TTC549 (cell line): ENCODE measurements around the gene KIAA0232.
"Not testable (repeated sequence)": the region's sequence is repeated elsewhere in the genome, so short reads cannot be mapped to it uniquely, and the experiment has no call there.

ENCODE experiments used
- FAIRE-seq: peaks from 2 replicates; lab custom pipeline; 2012; peaks lifted over from hg19 to GRCh38; lab: Jason Lieb, UNC

Gene KIAA0232

DNA sequence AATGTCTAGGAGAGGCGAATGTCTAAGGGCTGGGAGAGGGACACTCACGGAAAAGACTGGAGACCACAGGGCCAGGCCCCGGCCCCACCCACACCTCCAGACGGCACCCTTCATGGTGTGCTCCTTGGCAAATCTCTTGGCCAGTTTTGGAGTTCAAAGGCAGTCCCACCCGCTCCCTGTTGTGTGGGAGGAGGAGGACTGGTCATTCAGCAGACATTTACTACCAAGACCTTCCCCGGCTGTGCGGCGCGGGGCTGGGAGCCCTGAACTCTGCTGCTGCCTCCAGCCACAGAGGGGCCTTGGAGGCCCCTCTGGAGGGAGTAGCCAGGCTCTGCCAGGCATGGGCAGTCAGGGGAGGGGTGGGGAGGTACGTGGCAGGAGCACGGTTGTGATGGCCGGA, 118.4 kb downstream of the KIAA0232 start:
- FAIRE-seq, result no peak

DNA sequence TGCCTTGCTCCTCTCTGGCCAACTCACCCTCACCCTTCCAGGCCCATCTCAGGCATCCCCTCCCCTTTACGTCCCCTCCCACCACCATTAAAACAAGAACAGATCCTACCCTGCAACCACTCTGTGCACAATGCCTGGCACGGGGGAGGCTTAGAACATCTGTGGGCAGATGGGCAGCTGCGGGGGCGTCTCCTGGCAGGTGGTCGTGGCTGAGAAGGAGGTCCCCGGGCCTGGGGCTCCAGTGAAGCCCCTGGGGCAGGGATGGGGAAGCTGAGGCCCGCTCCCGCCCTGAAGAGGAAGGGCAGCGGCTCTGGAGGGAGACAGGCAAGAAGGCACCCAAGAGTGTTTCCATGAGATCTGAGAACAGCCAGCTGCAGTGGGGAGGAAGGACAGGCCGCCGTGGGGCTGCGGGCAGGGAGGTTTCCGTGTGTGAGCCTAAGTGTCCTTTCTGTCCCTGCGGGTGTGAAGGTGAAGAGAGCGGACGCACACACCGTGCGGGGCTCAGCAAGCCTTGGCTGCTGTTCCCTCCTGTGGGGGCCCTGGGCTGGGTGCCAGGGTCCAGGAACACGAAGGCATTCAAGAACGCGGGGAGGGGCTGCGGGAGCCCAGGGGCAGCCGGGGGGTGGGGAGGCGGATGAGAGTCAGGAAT, 119.3 kb downstream of the KIAA0232 start:
- no peak for FAIRE-seq

DNA sequence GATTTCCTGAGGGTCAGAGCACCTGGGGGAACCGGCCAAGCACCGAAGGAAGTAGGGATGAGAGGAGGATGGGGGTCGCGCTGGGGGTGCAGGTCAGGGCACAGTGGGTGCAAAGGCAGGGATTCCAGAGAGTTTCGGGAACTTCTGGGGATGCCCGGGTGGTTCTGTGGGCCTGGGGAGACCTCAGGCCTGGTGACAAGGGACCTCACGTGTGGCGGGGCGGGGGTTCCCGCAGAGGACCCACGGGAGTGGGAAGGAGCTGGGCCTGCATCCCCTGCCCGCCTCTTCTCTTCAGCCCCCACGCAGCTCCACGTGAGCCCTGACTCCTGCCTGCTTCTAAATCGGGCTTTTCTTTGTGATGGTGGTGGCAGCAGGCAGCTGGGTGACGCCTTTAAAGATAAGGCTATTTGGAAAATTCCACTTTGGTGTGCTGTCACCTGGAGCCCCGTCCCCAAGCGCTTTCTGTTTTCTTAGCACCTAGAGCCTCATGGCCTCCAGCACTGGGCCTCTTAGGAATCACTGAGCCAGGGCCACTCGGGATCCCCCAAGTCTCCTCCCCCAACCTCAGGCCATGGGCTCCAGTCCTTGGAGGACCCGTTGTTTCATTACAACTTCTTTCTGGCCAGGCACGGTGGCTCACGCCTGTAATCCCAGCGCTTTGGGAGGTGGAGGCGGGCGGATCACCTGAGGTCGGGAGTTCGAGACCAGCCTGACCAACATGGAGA, 120.0 kb downstream of the KIAA0232 start:
- FAIRE-seq, result no peak

DNA sequence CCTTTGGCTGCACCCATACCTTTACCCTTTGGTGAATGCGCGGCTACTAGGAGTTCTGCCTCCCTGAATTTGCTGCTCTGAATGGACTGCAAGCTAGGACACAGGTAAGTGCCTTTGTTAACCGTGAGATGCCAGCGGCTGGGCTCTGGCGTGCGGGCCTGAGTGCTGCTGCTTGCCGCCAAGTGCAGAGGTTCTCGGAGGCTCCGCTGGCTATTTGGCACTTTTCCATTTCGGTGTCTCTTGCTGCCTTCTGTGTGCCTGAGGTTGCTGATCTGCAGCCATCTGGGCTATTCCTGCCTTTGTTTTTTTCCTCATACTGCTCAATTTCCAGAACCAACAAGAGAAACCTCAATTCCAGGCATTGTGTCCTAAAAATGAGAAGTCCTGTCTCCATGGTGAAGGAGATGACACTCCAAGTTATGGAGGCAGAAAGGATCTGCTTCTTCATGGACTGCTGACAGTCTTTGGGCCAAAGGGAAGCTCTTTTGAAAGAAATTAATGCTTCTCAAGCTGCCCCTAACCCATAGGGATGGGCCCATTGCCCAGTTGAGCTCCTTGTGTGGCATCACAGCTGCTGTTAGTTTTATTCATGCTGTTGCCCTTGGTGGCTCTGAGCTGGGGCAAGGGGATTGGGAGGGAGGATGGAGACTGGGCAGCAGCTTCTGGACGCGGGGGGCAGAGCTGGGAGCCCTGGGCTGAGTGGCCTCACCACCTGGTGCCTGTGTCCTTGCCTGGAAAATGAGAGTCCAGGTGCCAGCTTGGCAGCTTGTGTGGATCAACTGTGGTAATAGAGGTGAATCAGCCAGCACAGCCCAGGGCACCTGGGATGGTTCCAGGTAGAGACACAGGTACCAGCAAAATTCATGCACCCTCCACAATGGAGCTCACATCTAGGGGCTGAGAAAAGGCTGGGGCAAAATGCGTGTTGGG, 123.3 kb downstream of the KIAA0232 start:
- no peak for FAIRE-seq

DNA sequence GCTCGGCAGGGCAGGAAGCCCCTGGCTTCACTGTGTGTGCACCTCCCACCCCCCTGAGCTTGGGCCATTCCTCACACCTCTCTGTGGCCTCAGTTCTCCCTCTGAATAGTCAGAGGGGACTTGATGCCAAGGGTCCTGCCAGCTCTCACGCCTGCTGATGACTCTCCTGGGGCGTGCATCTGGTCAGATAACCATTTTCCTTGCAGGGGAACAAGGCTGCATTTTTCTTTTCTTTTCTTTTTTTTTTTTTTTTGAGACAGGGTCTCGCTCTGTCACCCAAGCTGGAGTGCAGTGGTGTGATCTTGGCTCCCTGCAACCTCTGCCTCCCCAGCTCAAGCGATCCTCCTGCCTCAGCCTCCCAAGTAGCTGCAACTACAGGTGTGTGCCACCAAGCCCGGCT, 124.0 kb downstream of the KIAA0232 start:
- FAIRE-seq, result not testable (repeated sequence)

DNA sequence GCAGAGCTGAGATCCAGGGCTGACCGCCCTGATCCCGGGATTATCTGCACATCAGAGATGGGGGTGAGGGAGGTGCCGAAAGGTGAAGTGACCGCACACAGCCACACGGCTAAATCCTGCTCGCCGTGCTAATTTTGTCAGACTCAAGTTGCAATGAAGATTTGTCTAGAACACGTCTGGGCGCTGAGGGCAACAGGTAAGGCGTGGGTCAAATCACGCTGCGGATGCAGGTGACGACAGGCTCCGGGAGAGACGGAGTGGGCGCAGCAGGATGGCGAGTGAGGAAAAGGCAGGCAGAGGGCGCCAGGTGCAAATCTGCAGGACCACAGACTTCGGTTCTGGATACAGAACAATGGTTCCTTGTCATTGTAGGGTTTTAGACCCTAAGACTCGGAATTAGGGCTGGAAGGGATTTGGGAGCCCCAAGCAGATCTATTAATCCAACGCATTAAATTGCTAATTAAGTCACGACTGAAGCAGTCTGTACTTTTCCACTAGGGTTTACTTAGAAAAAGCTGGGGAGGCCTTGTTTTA, 125.2 kb downstream of the KIAA0232 start:
- FAIRE-seq, result no peak

DNA sequence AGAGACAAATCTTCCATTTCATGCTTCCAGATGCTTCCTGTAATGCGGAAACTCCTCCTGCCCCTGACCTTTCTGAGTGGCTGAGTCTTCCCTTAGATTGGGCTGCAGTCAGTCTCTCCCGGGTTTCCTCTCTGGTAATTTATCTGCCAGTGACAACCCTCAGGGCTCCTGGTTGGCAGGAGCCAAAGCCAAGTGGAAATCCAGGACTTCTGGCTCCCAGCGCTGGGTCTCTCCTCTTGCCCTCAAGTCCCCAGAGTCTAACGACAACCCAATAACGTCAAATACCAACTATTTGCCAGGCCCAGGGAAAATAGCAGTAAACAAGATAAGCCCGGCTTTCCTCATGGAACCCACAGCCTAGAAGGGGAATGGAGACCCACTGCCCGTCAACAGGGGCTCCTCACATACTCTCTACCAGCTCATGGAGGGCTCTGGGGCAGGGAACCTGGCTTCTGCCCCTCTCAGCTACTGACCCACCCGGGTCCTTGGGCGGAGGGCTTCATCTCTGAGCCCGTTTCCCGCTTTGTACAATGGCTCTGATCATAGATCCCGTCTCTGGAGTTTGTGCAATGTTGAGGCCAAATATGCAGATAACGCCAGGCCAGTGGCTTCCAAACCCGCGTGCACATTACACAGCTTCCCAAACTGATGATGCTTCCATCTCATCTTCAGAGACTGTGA, 126.0 kb downstream of the KIAA0232 start:
- no peak for FAIRE-seq

DNA sequence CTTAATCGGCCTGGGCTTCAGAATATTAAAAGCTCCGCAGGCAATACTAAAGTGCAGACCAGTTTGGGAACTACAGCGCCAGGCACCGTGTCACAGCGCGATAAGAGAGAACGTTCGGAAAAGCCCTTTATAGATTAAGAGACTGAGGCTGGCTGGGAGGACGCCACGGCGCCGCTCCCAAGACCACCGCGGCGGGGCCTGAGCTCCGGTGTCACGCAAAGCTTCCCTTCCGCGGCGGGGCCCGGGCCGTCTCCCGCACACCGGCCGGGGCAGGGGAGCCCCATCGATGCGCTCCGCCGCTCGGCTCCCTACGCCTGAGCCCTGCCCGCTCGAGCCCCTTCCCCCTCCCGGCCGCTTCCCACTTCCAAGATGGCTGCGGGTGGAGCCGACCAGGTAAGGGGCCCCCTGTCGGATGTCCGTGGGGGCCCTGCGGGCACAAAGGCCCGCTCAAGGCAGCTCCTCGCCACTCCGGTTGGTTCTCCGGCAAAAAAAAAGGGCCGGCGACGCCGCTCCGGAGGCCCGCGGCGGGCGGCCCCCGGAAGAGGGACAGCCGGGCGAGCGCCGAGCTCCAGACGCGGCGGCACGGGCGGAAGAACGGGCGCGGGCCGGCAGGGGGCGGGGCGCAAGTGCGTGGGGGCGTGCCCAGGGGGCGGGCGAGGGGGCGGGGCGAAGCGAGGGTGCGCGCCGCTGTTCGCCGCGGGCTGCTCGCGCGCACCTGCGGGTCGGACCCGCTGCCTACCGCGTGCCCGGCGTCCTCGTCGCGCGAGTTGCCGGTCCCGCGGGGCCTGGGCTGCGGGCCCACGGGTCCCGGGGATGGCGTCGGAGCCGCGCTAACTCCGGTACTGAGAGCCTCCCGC, 126.8 kb downstream of the KIAA0232 start, which contains the start of gene TBC1D14:
TSS of gene TBC1D14 (plus strand) at position 714 of the 857 bp plus-strand sequence. CDS start 13,564 bp downstream, outside the sequence.
- FAIRE-seq, result no peak

DNA sequence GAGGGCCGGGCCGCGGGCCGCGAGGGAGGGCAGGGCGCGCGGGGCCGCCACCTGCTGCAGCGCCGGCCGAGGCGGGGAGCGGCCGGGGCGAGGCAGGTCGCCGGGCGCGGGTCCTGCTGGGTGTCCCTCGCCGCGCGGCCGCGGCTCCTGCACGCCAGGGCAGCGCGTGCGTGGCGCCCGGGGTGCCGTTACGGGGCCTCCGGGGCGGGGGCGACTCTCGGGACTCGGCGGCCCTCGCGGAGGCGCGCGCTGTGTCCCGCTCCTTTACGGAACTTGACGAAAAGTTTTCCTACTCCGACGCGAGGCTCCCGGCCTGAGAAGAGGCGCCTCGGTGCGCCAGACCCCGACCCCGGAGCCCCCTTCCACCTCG, 127.4 kb downstream of the KIAA0232 start:
- FAIRE-seq, result no peak

DNA sequence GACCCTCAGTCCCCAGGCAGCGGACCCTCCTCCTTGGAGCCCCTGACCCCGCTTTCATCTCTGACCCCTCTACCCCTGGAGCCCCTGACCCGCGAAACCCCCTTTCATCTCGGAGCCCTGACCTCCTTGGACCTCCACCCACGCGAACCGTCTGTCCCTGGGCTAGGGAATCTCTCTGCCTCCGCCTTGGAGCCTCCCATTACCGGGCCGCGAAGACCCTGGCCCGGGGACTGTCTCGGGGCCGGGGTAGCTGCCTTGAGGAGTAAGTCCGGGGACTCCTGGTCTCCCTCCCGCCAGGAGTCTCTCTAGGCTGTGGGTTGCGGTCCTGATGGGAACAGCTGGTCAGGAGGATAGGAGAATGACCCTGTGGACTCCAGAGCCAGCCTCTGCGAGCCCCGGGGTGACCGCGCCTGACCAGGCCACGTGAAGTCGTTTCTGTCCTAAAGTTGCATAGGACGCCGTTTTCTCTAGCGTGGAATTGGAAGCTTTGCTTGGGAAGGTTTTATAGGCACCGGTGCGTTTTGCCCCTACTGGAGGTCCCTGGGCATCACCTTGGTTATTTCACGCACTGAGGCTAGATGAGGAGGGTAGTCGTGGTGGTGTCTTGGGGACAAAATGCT, 127.9 kb downstream of the KIAA0232 start:
- no peak for FAIRE-seq

DNA sequence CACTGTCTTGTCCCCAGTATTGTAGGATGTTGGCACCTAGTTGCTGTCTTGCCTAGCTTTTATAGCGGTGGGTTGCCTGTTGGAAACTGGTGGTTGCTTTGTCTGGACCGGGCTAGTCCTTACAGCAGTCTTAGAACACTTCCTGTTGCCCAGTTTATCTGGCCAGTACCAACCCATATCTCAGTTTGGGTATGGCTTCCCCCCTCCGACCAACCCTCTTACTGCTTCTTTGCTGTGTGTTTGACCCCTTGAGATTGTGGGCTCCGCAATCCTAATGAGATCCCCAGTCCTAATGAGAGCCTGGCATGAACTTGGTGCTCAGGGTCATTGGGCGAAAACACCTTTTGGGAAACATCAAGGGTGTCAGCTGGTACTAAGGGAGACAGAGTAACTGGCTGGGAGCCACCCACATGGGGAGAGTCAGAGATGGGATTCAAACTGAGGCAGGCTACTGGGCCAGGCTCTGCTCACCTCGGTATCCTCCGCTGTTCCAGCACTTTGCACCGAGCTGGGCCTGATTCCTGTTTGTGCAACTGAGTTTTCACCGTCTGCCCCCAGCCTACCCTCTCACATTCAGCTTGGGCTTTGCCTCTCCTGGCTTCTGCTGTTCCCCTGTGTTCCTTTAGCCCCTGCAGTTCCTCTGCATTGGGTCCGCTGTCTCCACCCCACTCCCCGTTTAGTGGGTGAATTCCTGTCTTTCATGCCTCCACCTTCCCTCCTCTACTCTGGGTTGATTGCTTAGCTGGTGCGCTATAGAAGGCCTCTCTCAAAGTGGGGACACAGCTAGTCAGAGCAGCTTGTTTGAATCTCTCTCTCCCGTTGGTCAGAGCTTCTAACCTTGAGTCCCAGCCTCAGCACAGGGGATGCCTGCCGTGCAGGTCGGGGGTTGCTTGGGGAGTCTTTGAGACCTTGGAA, 128.7 kb downstream of the KIAA0232 start:
- FAIRE-seq, result no peak

DNA sequence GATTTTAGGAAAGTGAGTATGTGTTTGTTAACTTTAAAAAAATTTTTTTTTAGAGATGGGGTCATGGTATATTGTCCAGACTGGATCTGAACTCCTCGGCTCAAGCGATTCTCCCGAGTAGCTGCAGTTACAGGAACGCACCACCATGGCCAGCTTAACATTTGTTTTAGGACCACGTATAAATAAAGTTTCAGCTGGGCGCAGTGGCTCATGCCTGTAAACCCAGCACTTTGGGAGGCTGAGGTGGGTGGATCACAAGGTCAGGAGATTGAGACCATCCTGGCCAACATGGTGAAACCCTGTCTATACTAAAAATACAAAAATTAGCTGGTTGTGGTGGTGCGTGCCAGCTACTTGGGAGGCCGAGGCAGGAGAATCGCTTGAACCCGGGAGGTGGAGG, 129.4 kb downstream of the KIAA0232 start:
- FAIRE-seq, result not testable (repeated sequence)

DNA sequence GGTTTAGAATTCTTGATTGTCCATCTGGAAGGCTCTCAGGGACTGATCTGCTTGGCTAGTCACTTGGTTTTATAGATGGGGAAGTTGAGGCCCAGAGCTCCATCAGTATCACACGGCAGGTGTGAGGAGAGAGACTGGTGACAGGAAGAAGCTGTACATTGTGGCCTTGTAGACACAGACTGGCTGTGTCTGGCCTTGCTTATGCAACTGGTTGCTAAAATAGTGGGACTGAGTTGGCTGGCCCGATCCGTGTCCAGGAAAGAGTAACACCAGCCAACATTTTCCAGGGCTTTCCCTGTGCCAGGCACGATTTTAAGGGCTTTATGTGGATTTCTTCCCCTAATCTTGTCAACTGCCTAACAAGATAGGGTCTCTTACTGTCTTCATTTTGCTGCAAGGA, 129.9 kb downstream of the KIAA0232 start:
- FAIRE-seq, result no peak

DNA sequence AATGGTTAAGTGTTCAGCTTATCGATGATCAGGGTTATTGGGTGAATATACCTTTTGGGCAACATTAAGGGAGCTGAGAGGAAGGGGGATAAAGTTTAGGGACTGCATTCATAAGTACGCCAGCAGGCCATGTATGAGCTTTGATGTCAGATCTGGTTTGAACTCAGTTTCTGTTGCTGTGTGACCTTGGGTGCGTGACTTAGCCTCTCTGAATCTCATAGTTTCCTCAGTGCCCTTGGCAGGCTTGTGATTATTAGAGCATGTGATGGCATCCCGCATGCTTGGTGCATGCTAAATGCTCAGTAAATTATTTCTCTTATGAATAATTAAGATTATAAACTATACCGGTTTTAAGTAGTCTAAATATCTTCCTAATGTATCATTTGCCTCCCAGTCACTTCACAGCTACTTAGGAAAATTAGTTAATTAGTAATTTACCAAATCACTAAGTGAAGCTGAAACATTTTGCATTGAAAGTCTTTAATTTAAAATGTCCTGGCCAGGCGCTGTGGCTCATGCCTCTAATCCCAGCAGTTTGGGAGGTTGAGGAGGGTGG, 130.9 kb downstream of the KIAA0232 start:
- no peak for FAIRE-seq

DNA sequence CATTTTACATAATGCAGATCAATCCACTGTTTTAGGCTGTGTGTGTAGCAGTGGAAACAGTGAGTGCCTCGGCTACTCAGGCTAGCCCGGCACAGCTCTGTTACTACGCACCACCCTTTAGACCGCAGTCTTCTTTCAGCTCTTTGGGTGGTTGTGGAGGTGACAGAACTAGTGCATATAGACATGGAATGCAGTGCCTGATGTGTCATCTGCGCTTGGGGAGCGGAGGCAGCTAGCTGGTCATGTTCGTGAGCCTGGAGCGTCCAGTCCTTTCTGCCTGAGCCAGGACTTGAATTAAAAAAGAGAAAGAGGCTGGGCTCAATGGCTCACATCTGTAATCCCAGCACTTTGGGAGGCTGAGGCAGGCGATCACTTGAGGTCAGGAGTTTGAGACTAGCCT, 131.9 kb downstream of the KIAA0232 start:
- no peak for FAIRE-seq

DNA sequence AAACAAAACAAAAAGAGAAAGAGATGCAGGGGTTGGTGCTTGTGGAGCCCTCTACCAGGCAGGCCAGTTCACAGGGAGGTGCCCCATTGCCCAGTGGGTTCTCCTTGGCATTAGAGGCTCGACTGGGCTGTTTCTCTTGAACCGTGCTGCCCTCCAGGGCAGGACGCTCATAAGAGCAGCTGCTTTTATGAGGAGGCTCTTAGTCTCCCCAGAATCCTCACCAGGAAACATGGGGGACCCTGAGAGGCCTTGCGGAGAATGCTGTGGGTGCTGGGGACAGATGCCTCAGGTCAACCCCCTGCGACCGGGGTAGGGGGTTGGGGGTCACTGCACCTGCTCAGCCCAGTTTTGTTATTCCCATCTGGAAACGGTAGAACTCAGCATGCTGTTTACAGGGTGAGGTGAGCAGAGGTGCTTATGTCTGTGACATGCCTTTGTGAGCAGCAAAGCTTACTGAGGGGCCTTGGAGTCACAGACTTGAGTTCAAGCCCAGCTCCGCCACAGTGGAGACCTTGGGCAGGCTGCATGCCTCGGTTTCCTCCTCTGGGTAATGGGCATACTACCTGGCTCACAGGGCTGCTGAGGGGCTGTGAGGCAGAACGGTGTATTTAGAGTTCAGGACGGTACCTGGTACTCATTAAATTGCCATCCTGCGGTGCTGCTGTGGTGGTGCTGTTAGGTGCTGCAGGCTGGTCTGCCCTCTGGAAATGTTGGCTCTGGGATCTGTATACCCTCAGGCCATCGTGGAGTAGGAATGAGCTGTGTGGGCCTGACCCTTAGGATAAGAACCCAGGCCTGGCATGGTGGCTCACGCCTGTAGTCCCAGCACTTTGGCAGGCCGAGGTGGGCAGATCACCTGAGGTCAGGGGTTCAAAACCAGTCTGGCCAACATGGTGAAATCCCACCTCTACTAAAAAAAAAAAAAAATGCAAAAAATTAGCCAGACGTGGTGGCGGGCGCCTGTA, 132.8 kb downstream of the KIAA0232 start:
- FAIRE-seq, result no peak

DNA sequence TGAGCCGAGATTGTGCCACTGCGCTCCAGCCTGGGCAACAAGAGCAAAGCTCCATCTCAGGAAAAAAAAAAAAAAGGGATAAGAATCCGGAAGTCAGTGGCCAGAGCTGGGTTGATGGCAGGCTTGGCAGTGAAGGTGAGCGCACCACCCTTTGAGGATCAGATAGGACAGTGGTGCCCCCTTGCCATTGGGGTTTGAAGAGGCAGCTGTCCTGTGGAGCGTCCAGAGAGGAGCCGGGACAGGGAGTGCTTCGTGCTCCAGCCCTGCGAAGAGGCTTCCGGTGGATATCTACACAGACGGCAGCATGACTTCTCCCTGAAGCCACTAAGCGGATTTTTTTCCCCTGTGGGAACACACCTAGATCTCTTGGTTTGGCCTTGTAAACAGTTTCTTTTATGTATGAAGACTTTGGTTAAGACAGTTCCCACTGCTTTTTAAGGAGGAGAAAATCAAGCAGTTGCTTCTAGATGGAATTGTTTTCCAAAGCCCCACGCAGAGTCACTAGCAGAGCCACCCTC, 133.6 kb downstream of the KIAA0232 start:
- no peak for FAIRE-seq
